GM21529 (cell line): Measurements from ENCODE around the gene CAMKK1.

ENCODE experiments used
- ATAC-seq: cut with Tn5 transposase; IDR thresholded peaks from one replicate; pipeline ENCODE4 v1.9.1; 2021; ENCODE audit not compliant: unreplicated experiment

Gene CAMKK1

GRCh38 chr17:3893003-3893719, at the start of gene CAMKK1:
Gene CAMKK1, minus strand, starts transcription at chr17:3893053. Its CDS starts 7,366 bp downstream, at chr17:3885687.
- ATAC-seq: peak; percentile 82

DNA sequence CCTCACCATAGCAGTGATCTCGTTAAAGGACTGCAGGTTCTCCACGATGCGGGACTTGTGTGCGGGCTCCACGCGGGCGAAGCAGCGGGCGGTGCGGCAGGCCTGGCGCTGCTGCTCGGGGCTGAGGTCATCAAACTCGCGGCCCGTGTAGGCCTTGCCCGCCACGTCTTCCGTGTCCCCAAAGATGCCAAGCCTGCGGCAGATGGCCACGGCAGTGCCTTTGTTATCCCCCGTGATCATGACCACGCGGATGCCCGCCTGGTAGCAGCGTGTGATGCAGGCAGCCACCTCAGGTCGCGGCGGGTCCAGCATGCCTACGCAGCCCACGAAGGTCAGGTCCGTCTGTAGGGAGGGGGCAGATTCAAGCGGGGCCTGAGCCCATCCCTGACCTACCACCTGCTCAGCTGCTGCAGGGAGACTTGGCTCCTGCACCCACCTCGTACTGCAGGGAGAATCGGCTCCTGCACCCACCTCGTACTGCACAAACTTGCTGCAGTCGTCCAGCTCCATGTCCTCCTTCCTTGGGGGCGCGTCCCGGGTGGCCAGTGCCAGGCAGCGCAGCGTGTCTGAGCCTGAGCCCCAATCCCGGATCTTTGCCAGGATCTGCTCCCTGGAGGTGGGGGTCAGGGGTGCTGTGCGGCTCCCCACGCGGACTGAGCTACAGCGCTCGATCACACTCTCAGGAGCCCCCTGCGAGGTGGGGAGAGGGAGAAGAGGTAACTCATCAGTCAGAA, 48.3 kb upstream of the CAMKK1 start:
- no peak for ATAC-seq

- no peak for ATAC-seq
Observed at GRCh38 chr17:3937359-3937758, 44.5 kb upstream of the CAMKK1 start.

DNA sequence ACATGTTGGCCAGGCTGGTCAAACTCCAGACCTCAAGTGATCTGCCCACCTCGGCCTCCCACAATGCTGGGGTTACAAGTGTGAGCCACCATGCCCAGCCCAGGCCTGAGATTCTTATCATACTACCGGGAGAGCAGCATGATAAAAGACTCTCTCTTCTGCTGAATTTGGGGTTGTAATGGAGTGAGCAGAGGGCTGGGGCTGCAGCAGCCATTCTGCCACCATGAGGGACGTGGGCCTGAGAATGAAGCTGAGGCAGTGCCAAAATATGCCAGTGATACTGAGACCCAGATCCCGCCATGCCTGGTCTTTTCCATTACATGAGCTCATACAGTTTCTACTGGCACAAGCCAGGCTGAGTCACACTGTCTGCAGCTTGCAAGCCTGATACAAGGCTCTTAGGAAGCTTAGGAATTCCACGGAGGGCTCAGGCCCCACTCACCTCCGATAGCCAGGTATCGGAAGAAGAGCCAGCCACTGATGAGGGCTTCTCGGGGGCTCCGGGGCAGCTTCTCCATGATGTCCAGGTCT, 43.0 kb upstream of the CAMKK1 start:
- ATAC-seq: no peak

DNA sequence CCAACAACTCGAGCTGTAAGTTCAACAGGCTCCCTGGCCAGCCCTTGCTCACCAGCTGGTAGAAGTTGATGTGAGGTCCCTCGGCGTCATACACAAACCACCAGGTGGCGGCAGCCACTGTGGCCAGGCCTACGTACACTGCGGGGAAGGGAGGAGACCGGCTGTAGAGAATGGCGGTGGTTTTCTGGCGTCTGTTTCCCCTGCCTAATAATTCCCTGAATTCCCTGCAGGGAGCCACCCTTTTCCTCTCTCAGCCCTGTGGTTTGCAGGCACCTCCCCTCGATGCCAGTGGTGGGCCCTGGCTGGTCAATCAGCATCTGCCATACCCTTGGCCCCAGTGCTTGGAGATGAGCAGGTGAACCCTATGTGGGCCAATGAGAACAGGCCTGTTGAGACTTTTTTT, 42.3 kb upstream of the CAMKK1 start:
- no peak for ATAC-seq

GRCh38 chr17:3929764-3930163, 36.9 kb upstream of the CAMKK1 start:
- ATAC-seq: no peak

- no peak for ATAC-seq
Observed at GRCh38 chr17:3929181-3929580, 36.3 kb upstream of the CAMKK1 start.

- ATAC-seq: no peak
Observed at GRCh38 chr17:3928406-3928805, 35.6 kb upstream of the CAMKK1 start.

DNA sequence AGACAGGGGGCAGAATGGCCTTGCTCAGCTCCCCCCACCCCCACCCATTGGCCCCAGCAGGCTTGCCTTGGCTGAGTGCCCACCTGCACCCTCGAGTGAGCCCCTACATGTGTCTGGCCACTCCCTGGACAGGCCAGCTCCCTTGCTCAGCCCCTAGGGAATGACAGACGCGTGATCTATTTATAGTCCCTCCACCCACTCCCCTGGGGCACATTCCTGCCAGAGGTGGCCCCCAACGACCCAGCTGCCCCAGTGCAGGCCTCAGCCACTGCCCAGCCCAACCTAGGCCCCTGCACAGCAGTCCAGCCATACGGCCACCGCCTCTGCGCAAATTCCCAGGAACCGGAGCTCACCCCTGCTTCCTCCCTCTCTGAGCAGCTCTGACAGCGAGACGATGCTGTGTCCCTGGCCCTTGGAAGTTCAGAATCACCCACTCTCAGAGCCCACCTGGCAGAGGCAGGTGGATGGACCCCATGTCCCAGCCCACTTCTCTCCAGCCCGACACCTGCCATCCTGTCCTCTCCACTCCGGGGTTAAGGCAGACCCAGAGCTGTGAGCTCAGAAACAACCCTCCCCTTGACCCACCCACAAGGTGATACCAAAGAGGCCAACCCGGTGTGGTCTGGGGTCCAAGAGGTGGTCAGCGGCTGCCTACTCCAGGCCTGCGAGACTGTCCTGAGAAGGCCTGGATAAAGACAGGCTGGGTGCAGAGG, 34.9 kb upstream of the CAMKK1 start:
- no peak for ATAC-seq

DNA sequence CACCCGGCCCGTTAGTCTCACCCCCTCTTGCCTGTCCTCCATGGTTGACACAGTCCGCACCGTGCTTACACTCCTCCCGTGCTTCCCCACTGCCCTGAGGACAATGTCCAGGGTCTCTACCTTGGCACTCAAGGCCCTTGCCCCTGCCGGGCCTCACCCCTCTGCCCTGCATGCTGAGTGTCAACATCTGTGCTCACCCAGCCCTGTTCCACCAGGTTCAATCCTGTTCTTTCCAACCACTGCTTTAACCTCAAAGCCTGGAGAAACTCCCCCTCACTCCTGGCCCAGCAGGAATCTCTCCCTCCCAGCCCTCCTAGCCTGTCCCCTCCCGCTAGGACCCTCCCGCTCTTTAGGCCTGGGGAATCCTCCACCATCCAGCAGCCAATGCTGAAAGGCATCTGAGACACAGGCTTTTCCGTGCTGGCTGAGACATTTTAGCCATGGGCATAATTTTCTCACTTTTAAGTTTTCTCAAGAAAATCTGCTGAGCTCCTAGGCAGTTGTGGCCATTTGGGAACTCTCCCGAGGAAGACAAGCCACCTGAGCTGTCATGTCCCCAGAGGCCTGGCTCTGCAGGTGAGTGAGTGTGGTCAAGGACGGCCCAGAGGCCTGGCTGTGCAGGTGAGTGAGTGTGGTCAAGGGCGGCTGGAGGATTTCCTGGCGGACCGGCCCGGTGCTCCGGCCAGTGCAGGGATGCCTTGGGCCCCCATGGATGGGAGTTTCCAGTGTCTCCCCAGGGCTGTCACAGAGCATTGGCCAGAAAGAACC, 34.2 kb upstream of the CAMKK1 start:
- ATAC-seq: no peak

- no peak for ATAC-seq
Observed at GRCh38 chr17:3925684-3926485, 33.0 kb upstream of the CAMKK1 start.

DNA sequence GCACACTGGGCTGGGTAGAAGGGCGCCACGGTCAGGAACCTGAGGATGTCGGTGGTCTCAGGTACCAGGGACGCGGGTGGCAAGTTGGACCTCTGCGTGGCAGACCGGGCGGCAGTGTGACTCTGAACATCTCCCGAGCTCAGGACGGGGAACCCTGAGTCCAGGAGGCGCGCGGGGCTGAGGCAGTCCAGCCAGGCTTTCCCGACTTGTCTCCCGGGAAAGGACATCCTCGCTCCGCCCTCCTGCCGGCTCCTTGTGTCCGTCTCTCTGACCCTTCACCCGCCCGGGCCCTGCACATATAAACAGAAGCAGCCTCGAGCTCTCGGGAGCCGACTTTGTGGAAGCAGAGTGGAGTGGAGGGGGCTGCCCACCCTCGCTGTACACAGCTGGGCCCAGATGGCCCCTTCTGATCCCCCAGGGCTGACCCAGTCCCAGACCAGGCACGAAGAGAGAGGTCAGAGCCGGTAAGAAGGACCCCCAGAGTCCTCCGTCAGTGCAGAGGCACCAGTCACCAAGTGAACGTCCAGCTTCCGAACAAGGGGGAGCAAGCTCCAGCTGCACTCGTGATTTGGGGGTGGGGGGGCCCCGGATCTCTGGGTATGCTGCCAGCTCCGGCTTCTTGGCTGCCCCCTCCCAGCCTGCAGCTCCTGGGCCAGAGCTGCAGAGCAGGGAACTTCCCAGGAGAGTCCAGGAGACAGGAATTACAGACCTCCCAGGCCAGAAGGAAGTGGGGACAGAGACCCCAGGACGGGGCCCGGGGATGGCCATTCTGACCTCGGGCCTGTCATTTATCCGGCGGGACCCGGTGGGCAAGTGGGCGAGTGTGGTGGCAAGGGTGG, 31.9 kb upstream of the CAMKK1 start:
- ATAC-seq: no peak

- ATAC-seq: no peak
Observed at GRCh38 chr17:3923466-3924190, 30.8 kb upstream of the CAMKK1 start.

GRCh38 chr17:3922765-3923164, 29.9 kb upstream of the CAMKK1 start:
- ATAC-seq: no peak

GRCh38 chr17:3921502-3922319, 28.9 kb upstream of the CAMKK1 start:
- ATAC-seq: no peak

- no peak for ATAC-seq
Observed at GRCh38 chr17:3921006-3921405, 28.2 kb upstream of the CAMKK1 start.

GRCh38 chr17:3919123-3919624, 26.3 kb upstream of the CAMKK1 start:
- ATAC-seq: no peak
